GM20431 (cell line): ENCODE measurements around the gene MBNL1.
"Not testable (repeated sequence)": the region's sequence is repeated elsewhere in the genome, so short reads cannot be mapped to it uniquely, and the experiment has no call there.

ENCODE experiments used
- in situ Hi-C: fragments of 300-500 bp; cut with MseI, MboI; formaldehyde crosslinking; loops from one replicate; pipeline ENCODE4 v1.15.0; 2020; ENCODE audit warnings: low sequenced_read_pairs; ENCODE audit not compliant: unreplicated experiment

MBNL1 gene

DNA sequence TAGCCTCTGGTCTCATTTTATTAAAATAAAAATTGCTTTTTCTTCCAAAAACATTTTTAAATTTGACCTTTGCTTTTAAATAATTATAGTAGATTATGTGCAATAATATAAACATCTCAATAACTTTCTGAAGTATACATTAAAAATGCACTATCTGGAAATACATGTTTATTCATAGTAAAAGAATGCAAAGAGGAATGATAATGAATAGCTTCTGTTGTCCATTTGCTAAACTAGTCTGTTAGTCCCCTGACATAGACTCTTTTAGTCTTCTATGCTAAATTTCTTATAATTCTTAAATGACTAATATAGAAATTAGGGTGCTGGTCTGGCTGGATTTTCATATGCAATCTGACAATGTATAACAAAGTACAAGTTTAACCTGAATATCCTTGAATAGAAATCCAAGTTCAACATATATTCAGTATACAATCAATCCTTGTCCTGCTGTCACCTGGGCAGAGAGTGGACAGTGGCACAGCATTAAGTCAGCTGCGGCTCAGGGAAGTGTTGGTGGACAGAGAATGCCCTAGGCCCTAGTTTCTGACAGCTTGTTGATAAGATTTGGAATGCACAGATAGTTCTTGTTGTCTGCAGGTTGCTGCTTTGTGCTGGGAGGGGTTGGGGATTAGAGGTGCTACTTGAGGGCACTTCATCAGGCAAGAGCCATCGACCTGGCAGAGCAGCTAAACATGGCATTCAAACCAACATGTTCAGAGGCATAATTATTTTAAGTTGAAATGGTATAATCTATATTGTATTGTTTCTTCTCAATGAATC, 161.7 kb downstream of the MBNL1 start:
- in situ Hi-C loops = no loop called here

GRCh38 chr3:152434142-152434541, 165.4 kb downstream of the MBNL1 start:
- in situ Hi-C loops = no loop called here

GRCh38 chr3:152435210-152435609, 166.5 kb downstream of the MBNL1 start:
- in situ Hi-C loops = not testable (repeated sequence)

- in situ Hi-C loops = no loop called here
Observed at GRCh38 chr3:152436707-152437590, 168.2 kb downstream of the MBNL1 start.

- in situ Hi-C loops = no loop called here
Observed at GRCh38 chr3:152438181-152438580, 169.5 kb downstream of the MBNL1 start.

GRCh38 chr3:152438706-152439105, 170.0 kb downstream of the MBNL1 start:
- in situ Hi-C loops = no loop called here

- in situ Hi-C loops = not testable (repeated sequence)
Observed at GRCh38 chr3:152440243-152440642, 171.5 kb downstream of the MBNL1 start.

DNA sequence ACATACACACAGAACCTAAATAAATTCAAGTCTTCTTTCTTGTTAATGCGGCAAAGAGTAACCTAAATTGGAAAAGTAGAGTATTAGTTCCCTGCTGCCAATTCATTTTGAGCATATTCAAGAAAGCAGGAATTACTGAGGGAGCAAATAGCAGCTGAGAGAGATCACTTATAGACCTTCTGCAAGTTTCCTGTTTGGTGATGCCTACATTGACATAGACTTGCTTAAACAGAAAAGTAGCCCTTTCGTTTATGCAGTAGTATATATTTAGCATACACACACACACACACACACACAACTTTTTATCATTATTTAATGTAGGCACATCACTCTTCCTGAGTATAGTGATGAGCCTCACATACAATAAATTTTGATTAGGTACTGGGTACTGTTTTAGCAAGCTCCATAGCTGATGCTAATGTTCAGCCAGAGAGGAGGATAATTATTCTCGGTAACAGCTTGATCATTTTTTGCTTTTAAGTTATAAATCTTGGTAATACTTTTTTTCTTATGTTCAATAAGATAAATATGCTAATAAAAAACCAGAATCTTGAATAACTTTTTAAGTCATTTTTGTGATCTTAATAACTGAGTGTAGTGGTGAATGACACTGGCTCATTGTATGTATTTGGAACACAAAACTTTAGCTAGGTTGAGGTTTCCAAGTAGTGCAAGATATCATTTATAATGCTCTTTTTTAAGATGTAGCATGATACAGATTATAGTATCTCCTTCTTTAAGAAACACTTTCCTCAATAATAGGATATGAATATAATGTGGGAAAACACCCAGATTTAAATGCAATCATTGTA, 174.7 kb downstream of the MBNL1 start:
- in situ Hi-C loops = no loop called here

DNA sequence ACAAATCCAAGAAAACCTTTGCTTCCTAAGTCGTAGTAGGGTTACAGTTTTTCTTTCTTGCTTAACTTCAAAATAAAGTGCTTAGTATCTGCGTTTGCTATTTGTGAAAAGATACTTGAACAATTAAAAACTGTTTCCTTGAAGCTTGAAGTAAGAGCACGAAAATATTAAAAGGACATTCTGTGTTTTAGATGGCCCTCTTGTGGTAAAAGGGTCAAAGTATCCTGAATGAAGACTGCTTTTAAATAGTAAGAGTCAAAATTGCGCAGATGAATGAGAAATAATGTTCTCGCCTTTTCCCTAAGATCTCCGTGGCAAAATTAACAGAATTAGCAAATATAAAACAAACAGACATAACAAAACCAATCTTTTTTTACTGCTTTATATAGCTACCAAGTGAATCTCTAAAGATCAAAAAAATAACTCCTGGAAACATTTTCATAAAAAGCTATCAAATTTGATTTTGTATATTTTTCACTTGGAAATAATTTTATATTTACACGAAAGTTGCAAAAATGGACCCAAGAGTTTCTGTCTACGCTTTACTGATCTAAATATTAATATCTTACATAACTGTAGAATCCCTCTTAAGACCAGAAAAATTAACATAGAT, 175.4 kb downstream of the MBNL1 start:
- in situ Hi-C loops = no loop called here

DNA sequence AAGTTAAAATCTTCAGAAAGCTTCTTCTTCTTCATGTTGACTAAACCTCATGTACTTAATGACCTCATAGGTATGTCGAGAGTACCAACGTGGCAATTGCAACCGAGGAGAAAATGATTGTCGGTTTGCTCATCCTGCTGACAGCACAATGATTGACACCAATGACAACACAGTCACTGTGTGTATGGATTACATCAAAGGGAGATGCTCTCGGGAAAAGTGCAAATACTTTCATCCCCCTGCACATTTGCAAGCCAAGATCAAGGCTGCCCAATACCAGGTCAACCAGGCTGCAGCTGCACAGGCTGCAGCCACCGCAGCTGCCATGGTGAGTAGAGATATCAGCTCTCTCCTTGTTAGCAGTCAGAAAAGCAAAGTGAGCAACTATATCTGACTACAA, 176.5 kb downstream of the MBNL1 start:
- in situ Hi-C loops = no loop called here

GRCh38 chr3:152446495-152446894, 177.8 kb downstream of the MBNL1 start:
- in situ Hi-C loops = no loop called here

GRCh38 chr3:152447511-152447910, 178.8 kb downstream of the MBNL1 start:
- in situ Hi-C loops = no loop called here

GRCh38 chr3:152448091-152448490, 179.4 kb downstream of the MBNL1 start:
- in situ Hi-C loops = no loop called here

GRCh38 chr3:152452318-152452717, 183.6 kb downstream of the MBNL1 start:
- in situ Hi-C loops = no loop called here

DNA sequence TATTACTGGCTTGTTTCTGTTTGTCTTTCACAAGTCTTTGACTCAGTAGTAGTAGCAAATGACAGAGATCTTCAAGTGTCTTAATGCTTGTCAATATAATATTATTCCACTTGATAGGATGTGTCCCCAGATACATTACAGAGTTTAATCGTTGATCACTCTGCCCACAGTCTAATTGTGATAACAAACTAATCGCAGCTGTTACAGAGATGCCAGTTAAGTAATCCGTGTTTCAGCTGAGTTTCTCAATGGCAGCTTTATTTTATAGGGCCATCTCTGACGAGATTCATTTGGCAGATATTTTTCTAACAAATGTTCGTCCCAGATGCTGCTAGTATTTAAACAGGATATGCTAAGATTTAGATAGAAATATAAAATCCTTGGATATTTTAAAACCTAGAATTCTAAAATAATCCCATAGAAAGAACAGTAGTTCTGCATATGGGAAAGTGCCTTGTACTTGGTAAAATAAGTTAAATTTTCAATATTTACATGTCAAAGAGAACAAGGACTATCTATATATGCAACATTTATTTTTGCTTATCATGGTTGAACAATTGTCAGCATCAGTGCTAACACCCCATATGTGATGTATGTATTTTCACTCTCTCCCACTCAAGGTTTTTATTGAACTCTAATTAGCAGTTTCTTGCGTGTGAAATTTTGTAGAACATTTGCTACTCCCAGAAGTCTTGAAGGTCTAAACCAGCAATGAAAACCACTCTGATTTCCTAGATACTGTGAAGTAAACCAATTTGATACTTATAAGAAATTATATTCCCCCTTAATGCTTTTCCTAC, 185.5 kb downstream of the MBNL1 start:
- in situ Hi-C loops = no loop called here

DNA sequence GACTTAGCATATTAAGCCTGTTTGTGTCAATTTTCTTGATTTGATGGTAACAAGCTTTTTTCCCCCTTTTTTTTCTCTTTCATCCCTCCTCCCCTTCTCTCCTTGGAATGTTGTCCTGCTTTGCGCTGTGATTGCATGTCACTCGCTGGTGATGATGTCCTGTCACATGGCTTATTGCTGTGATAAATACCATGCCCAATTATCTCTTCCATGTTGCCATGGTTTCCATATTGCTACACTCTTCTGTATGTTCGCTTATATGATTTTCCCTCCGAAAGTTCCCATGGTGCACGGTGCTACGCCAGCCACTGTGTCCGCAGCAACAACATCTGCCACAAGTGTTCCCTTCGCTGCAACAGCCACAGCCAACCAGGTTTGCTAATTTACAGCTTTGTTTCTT, 187.3 kb downstream of the MBNL1 start:
- in situ Hi-C loops = no loop called here

GRCh38 chr3:152457500-152458375, 189.0 kb downstream of the MBNL1 start:
- in situ Hi-C loops = no loop called here

- in situ Hi-C loops = no loop called here
Observed at GRCh38 chr3:152458376-152459117, 189.8 kb downstream of the MBNL1 start.
